Fibroblast of lung (primary cell): ENCODE data around the gene PDZRN4. TPM values are rescaled to one million over a fixed set of nuclear protein-coding genes. Genes with fewer than 3 reads are reported as not detected.

Experiments
- DNase-seq, 2 donors: peaks; one replicate each; pipeline versions ENCODE4 v3.0.0 to v3.0.0-alpha.2; 2010; ENCODE audit warnings: low read depth in 2 of 2
- H2AFZ ChIP-seq: 2 replicates; pipeline ENCODE4 v1.5.1; 2012; ENCODE audit warnings: low read length, control low read depth, inconsistent platforms
- H3K27ac ChIP-seq: 2 replicates; pipeline ENCODE4 v1.5.1; 2011; ENCODE audit warnings: low read length, control low read depth; ENCODE audit not compliant: insufficient read depth
- H3K27me3 ChIP-seq: 2 replicates; pipeline ENCODE4 v1.5.1; 2011; ENCODE audit warnings: mild to moderate bottlenecking, low read length; ENCODE audit not compliant: control insufficient read depth, insufficient read depth
- H3K36me3 ChIP-seq: 2 replicates; pipeline ENCODE4 v1.5.1; 2011; ENCODE audit warnings: low read length; ENCODE audit not compliant: control insufficient read depth, insufficient read depth
- H3K4me1 ChIP-seq: 2 replicates; pipeline ENCODE4 v1.5.1; 2011; ENCODE audit warnings: low read length; ENCODE audit not compliant: control insufficient read depth, insufficient read depth; ENCODE audit errors: extremely low read depth
- H3K4me2 ChIP-seq: 2 replicates; pipeline ENCODE4 v1.5.1; 2011; ENCODE audit warnings: low read length, control low read depth; ENCODE audit not compliant: insufficient read depth; ENCODE audit errors: extremely low read depth
- H3K4me3 ChIP-seq, 4 experiments: fragments of 200-600 bp in 1 of 4; sonication (generic) in 1 of 4; replicated peaks in 1 of 4; 2 replicates each; pipeline ENCODE4 v1.5.1; 2011 to 2016; ENCODE audit warnings: low read length in 4 of 4, low read depth in 3 of 4, mild to moderate bottlenecking in 3 of 4, control low read depth in 2 of 4, inconsistent platforms in 1 of 4, mixed read lengths in 1 of 4; ENCODE audit not compliant: insufficient read depth in 1 of 4; ENCODE audit errors: control extremely low read depth in 1 of 4
- H3K79me2 ChIP-seq: 2 replicates; pipeline ENCODE4 v1.5.1; 2012; ENCODE audit warnings: mild to moderate bottlenecking, low read length, inconsistent platforms; ENCODE audit not compliant: control insufficient read depth, insufficient read depth
- H3K9ac ChIP-seq: 2 replicates; pipeline ENCODE4 v1.5.1; 2011; ENCODE audit warnings: mild to moderate bottlenecking, low read length, control low read depth; ENCODE audit not compliant: insufficient read depth
- H3K9me3 ChIP-seq: 2 replicates; pipeline ENCODE4 v1.5.1; 2012; ENCODE audit warnings: low read depth, low read length; ENCODE audit not compliant: control insufficient read depth, insufficient read depth
- H4K20me1 ChIP-seq: 2 replicates; pipeline ENCODE4 v1.5.1; 2011; ENCODE audit warnings: low read length; ENCODE audit not compliant: control insufficient read depth, insufficient read depth; ENCODE audit errors: extremely low read depth
- CTCF ChIP-seq, 2 donors: IDR thresholded peaks in 1 of 2; conservative IDR thresholded peaks in 1 of 2; 1 replicate in 1 of 2; 2 replicates in 1 of 2; pipeline ENCODE4 v1.5.1; 2011 to 2012; ENCODE audit warnings: low read length in 2 of 2, control low read depth in 1 of 2, inconsistent platforms in 1 of 2, low read depth in 1 of 2, mild to moderate bottlenecking in 1 of 2
- EZH2 ChIP-seq: IDR thresholded peaks from 2 replicates; pipeline ENCODE4 v1.5.1; 2012; ENCODE audit warnings: low read length, control low read depth, mild to moderate bottlenecking; ENCODE audit errors: missing control alignments
- polyA plus RNA-seq, 2 donors: library from polyadenylated mRNA; depleted of rRNA in 1 of 2; stranded (reverse) in 1 of 2; unstranded in 1 of 2; fragments of >200 nt; gene quantifications; 2 replicates each; pipeline ENCODE4 v1.2.1, GENCODE V29; 2011 to 2012; ENCODE audit warnings: missing spikeins in 1 of 2
- total RNA-seq: library from RNA; depleted of rRNA; stranded (reverse); fragments of >200 nt; gene quantifications from 2 replicates; pipeline ENCODE4 v1.2.1, GENCODE V29; 2014

The PDZRN4 gene
- total and polyA plus RNA-seq, 2 donors (not counting 1 experiment from before 2014, with no cell fraction given): not detected

GRCh38 chr12:41365653-41366171, 177.6 kb downstream of the PDZRN4 start:
- Histone ChIP-seq H4K20me1 (no peaks in the 10 kb centered on the region), H3K4me2 (no peak overlapping the region), H3K27me3 (no peaks in the 10 kb centered on the region), H3K79me2 (no peaks in the 10 kb centered on the region), H3K36me3 (no peaks in the 10 kb centered on the region), H3K4me1 (no peaks in the 10 kb centered on the region), H3K27ac (no peak overlapping the region), H3K9ac (no peak overlapping the region), H3K9me3 (no peaks in the 10 kb centered on the region), H2AFZ (no peak overlapping the region), H3K4me3 (no peak overlapping the region)
- DNase-seq: peak in 1 of 2 donors; percentile 8
- TF ChIP-seq CTCF (conservative IDR thresholded peaks at IDR 0.05 in 1 of 2, IDR thresholded peaks at IDR 0.05 in 1 of 2; ENCODE audit: low read depth in 1 of 2, low read length in 2 of 2) (no peak), EZH2 (no peak)

- Histone ChIP-seq H3K9ac (no peak overlapping the region), H3K79me2 (no peaks in the 10 kb centered on the region), H3K36me3 (no peaks in the 10 kb centered on the region), H3K9me3 (no peaks in the 10 kb centered on the region), H4K20me1 (no peaks in the 10 kb centered on the region), H3K4me3 (no peak overlapping the region), H2AFZ (no peak overlapping the region), H3K4me1 (no peaks in the 10 kb centered on the region), H3K27ac (no peak overlapping the region), H3K27me3 (no peaks in the 10 kb centered on the region), H3K4me2 (no peak overlapping the region)
- DNase-seq: no peak
- TF ChIP-seq EZH2 (no peak), CTCF (conservative IDR thresholded peaks at IDR 0.05 in 1 of 2, IDR thresholded peaks at IDR 0.05 in 1 of 2; ENCODE audit: low read depth in 1 of 2, low read length in 2 of 2) (peak in 1 of 2 donors; percentile 12)
Observed at GRCh38 chr12:41367726-41368405, 179.7 kb downstream of the PDZRN4 start.

GRCh38 chr12:41380878-41381277, 192.8 kb downstream of the PDZRN4 start:
- no peak for TF ChIP-seq EZH2
- no peak for TF ChIP-seq CTCF (conservative IDR thresholded peaks at IDR 0.05 in 1 of 2, IDR thresholded peaks at IDR 0.05 in 1 of 2; ENCODE audit: low read depth in 1 of 2, low read length in 2 of 2)
- no peak overlapping the region for H3K9ac ChIP-seq

More at GRCh38 chr12:41380878-41381277, 192.8 kb downstream of the PDZRN4 start:
- no peaks in the 10 kb centered on the region for H3K9me3 ChIP-seq
- no peak overlapping the region for H3K4me2 ChIP-seq
- no peaks in the 10 kb centered on the region for H4K20me1 ChIP-seq
- no peaks in the 10 kb centered on the region for H3K4me1 ChIP-seq
- H3K36me3 ChIP-seq: no peaks in the 10 kb centered on the region
- H3K79me2 ChIP-seq: no peaks in the 10 kb centered on the region
- no peak overlapping the region for H2AFZ ChIP-seq
- DNase-seq: no peak
- H3K27ac ChIP-seq: no peak overlapping the region
- H3K27me3 ChIP-seq: no peaks in the 10 kb centered on the region
- H3K4me3 ChIP-seq: no peak overlapping the region
